Measurements from ENCODE around the gene TUBE1.

Gene TUBE1

GRCh38 chr6:112030961-112031660, 56.2 kb downstream of the TUBE1 start:
- H3K27me3 Mint-ChIP-seq: no peaks in the 10 kb centered on the region
- H3K27ac Mint-ChIP-seq: peak overlapping the region; percentile 98
- H3K36me3 Mint-ChIP-seq: peaks cover 15% of the 10 kb centered on the region
- H3K9me3 Mint-ChIP-seq: peaks cover 6% of the 10 kb centered on the region
- peaks cover 95% of the 10 kb centered on the region for H3K4me1 Mint-ChIP-seq
- peak overlapping the region; percentile 12 for H3K4me3 Mint-ChIP-seq

GRCh38 chr6:112030206-112030960, 56.9 kb downstream of the TUBE1 start:
- Mint-ChIP-seq H3K36me3 (peaks cover 15% of the 10 kb centered on the region), H3K4me1 (peaks cover 95% of the 10 kb centered on the region), H3K9me3 (peaks cover 6% of the 10 kb centered on the region), H3K4me3 (peak overlapping the region; percentile 24), H3K27ac (peak overlapping the region; percentile 98), H3K27me3 (no peaks in the 10 kb centered on the region)

- Mint-ChIP-seq H3K4me3 (peak overlapping the region; percentile 40), H3K36me3 (peaks cover 19% of the 10 kb centered on the region), H3K27ac (peak overlapping the region; percentile 98)
Observed at GRCh38 chr6:112029045-112029822, 58.0 kb downstream of the TUBE1 start.

GRCh38 chr6:112027942-112028674, 59.2 kb downstream of the TUBE1 start:
- Mint-ChIP-seq H3K9me3 (peaks cover 17% of the 10 kb centered on the region), H3K4me3 (peak overlapping the region; percentile 74), H3K27ac (peak overlapping the region; percentile 98), H3K27me3 (no peaks in the 10 kb centered on the region), H3K4me1 (peaks cover 83% of the 10 kb centered on the region), H3K36me3 (peaks cover 24% of the 10 kb centered on the region)

More at GRCh38 chr6:112029045-112029822, 58.0 kb downstream of the TUBE1 start:
- peaks cover 12% of the 10 kb centered on the region for H3K9me3 Mint-ChIP-seq
- no peaks in the 10 kb centered on the region for H3K27me3 Mint-ChIP-seq
- peaks cover 91% of the 10 kb centered on the region for H3K4me1 Mint-ChIP-seq

- peak overlapping the region; percentile 98 for H3K27ac Mint-ChIP-seq
- no peaks in the 10 kb centered on the region for H3K27me3 Mint-ChIP-seq
- peaks cover 17% of the 10 kb centered on the region for H3K9me3 Mint-ChIP-seq
- no peak overlapping the region for H3K4me3 Mint-ChIP-seq
- peaks cover 24% of the 10 kb centered on the region for H3K36me3 Mint-ChIP-seq
- H3K4me1 Mint-ChIP-seq: peaks cover 85% of the 10 kb centered on the region
Observed at GRCh38 chr6:112026933-112027332, 60.3 kb downstream of the TUBE1 start.

- peaks cover 72% of the 10 kb centered on the region for H3K4me1 Mint-ChIP-seq
- no peak overlapping the region for H3K27ac Mint-ChIP-seq
- peaks cover 24% of the 10 kb centered on the region for H3K36me3 Mint-ChIP-seq
- H3K27me3 Mint-ChIP-seq: no peaks in the 10 kb centered on the region
- peaks cover 17% of the 10 kb centered on the region for H3K9me3 Mint-ChIP-seq
- no peak overlapping the region for H3K4me3 Mint-ChIP-seq
Observed at GRCh38 chr6:112024464-112024863, 62.8 kb downstream of the TUBE1 start.

GRCh38 chr6:112022749-112023148, 64.5 kb downstream of the TUBE1 start:
- peaks cover 66% of the 10 kb centered on the region for H3K4me1 Mint-ChIP-seq
- H3K27ac Mint-ChIP-seq: no peak overlapping the region
- H3K27me3 Mint-ChIP-seq: no peaks in the 10 kb centered on the region

GRCh38 chr6:112021691-112022310, 65.5 kb downstream of the TUBE1 start:
- H3K4me3 Mint-ChIP-seq: no peak overlapping the region
- H3K4me1 Mint-ChIP-seq: peaks cover 66% of the 10 kb centered on the region
- H3K36me3 Mint-ChIP-seq: peaks cover 12% of the 10 kb centered on the region
- peak overlapping the region; percentile 3 for H3K27ac Mint-ChIP-seq
- peaks cover 12% of the 10 kb centered on the region for H3K9me3 Mint-ChIP-seq
- no peaks in the 10 kb centered on the region for H3K27me3 Mint-ChIP-seq

More at GRCh38 chr6:112022749-112023148, 64.5 kb downstream of the TUBE1 start:
- Mint-ChIP-seq H3K4me3 (no peak overlapping the region), H3K9me3 (peaks cover 12% of the 10 kb centered on the region), H3K36me3 (peaks cover 14% of the 10 kb centered on the region)
